Measurements from ENCODE around the gene NUDT13.

The NUDT13 gene

GRCh38 chr10:73110345-73110849 is at the start of gene NUDT13:
TSS of gene NUDT13 (plus strand) at chr10:73110455. CDS start at chr10:73114366, 3,911 bp downstream.
- peak; percentile 62 to 75 for DNase-seq

DNA sequence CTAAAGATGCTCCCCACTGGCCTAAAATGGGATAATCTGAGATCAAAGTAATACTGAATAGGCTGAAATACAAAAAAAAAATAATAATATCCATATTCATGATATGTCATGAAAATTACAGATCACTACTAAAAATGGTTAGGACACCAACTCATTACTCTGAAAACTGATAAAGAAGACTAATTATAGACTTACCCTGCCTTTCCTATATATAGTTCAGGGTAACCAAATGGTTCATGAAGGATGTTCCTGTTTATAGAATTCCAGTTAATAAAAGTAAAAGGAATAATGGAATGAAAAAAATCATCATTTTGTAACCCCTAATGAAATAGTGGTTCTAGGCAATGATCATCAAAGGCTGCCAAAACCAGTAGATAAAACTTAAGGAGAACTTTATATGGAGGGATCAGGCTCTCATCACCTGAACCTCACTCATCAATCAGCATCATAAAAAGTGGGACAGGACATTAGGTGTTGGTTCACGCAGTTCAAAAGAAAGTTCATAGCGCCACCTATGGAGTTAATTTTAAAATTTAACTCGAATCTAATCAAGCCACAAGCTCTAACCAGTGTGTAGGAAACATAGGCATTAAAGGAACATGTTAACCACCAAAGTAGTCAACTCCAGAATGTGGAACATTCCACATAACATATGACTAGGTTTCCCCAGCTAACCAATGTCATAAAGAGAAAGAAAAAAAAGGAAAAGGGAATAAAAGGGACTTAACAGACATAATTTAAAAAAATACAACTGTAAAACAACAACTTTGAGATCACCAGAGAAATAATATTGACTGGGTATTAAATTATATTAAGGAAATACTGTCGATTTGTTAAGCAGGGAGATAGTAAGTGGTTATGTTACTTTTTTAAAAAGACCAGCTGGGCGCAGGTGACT is 49.3 kb upstream of the NUDT13 start:
- DNase-seq: no peak

DNA sequence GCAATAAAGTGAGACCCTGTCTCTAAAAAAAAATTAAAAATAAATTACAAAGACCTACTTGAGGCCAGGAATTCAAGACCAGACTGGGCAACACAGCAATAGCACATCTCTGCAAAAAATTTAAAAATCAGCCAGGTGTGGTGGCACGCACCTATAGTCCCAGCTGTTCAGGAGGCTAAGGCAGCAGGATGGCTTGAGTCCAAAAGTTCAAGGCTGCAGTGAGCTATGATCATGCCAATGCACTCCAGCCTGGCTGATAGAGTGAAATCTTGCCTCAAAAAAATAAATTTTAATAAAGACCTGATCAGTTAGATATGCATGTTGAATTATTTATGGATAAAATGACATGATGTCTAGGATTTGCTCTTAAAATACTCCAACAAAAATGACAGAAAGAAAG is 48.5 kb upstream of the NUDT13 start:
- no peak for DNase-seq

GRCh38 chr10:73065441-73065840 is 44.8 kb upstream of the NUDT13 start:
- DNase-seq: no peak

DNA sequence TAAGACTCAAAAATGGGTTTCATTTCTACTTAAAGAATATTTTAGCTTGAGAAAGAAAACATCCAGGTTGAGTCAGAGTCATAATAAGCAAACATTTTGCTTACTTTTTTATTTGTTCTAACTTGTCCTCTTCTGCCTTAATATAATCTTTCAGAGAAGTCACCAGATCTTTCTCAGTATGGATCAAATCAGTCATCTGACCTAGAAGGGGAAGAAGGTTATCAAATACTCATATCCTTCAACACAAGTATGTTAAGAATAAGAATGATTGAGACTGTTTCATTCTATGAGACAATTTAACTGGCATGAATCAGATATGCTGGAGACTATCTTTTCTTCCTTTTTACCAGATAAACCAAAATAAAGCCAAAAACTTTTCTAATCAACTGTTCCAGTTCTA is 36.6 kb upstream of the NUDT13 start:
- no peak for DNase-seq

DNA sequence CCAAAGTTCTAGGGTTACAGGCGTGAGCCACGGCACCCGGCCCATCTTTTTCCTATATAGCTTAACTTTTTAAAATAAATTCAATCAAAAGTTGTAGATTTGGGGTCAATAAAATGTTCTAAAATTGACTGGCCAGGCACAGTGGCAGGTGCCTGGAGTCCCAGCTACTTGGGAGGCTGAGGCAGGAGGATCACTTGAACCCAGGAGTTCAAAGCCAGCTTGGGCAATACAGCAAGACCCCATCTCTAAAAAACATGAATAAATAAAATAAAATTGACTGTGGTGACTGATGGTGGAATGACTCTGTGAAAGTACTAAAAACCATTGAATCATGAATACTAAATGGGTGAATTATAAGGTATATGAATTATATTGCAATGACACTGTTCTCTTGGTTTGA is 34.4 kb upstream of the NUDT13 start:
- DNase-seq: no peak

DNA sequence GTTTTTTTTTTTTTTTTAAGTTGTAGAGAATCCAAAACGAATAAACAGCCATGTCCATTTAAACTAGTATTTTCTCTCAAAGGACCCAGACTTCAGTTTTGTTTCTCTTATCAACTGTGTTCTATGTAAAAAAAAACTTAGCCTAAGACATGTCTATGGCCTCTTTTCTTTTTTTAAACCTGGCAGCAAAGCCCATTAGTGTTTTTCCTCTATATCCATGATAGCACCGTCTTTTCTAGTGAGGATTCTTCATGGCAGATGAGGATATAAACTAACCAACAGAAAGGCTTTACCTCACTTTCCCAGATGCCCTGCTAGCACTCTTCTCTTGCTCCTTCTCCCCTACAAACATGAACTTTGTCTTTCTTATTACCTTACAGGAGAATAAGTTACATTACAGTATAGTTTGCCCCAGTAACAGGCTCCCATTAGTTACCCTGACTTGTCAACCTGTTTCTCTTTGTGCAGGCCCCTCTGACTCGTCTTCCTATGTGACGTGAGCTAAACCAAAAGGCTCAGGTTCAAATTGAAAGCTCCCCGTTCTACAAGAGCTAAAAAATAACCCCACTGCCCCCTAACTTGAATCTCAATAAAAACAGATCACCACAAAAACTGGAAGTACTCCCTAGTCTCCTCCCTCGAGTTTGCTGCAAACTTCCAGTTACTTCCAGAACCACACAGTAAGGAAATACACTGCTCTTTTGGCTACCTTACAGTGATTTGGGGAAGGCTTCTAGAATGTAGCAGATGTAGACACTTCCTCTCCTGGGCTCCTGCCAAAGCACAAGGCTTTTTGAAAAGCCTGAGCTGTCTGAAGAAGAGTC is 33.7 kb upstream of the NUDT13 start:
- DNase-seq: peak; percentile 38 to 67

GRCh38 chr10:73079779-73080541 is 30.3 kb upstream of the NUDT13 start:
- no peak for DNase-seq

DNA sequence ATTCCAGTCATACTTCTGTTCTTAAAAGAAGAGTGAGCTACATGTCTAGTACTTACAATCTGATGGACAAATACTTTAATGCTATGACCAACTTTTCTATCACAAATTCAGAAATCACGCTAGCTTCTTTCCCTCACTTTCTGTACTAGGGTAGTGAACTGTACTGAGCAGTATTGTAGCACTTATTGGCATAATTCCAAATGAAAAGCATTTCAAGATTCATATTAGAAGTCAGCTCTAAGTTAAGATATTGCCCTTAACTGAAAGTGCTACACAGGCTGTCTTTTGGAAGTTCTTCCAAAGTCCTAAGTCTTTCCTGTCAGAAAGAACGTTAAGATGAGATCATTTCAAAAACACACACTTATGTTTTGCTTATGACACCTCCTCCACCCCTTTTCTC is 27.0 kb upstream of the NUDT13 start:
- DNase-seq: no peak

GRCh38 chr10:73084209-73084608 is 26.0 kb upstream of the NUDT13 start:
- no peak for DNase-seq

DNA sequence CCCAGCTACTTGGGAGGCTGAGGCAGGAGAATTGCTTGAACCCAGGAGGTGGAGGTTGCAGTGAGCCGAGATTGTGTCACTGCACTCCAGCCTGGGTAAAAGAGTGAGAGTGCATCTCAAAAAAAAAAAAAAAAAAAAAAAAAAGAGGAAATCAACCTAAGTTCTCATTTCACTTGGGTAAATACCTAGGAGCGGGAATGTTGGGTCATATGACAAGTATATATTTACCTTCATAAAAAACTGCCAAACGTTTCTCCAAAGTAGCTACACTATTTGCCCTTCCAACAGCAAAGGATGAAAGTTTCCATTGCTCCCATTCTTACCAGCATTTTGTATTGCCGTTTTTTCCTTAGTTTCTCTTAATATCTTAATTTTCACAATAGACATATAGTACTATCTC is 23.4 kb upstream of the NUDT13 start:
- DNase-seq: no peak

DNA sequence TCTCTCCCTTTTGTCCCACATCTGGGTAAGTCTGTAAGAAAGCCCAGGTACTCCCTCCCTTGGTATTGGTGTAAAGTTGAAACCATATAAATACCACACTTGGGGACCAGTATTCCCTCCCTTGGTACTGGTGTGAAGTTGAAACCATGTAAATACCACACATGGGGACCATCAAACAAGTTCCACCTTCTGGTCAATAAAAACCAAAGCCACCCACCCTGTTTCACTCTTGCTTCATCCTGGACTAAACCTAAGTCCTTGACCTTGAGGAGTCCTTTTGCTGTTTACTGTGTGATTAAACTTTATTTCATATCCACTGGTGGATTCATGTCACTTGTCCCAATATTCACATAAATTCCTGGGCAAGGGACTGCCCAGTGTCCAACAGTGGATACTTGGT is 22.0 kb upstream of the NUDT13 start:
- no peak for DNase-seq

GRCh38 chr10:73092830-73093229 is 17.4 kb upstream of the NUDT13 start:
- no peak for DNase-seq

DNA sequence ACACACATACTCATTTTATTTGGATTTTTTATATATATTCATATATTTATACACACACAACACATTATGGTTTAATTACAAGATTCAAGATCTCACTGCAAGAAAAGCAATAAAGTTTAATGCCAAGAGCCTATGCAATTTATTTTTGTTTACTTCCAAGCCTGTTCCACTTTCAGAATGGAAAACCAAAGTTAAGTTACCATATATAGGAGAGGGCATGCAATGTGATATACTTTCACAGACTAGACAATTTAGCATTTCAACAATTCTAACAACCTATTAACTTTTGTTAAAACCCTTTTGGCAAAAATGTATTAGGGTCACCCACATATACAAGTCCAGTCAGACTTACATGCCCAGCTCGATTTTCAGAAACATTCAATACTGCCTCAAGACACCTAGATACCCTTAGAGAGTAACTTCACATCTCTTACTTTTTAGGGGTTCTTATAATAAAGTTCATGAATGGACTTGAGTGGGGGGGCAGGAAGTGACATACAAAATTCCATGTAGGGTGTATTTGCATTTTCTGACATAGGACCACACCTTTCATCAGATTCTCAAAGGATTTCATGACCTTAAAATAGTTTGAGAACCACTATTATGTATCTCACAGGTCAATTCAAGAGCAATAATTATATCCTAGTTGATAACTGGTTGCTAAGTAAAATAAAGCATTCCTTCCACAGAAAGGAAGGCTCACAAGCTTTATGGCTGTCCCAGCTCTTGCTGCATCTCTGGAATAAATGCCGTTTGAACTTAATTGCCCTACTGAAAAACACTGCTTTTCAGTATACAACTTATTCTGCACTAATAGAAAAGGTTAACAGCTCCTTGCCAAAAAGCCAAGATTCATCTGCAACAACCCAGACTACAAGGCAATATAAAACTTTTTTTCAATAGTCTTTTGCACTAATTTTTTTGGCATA is 16.1 kb upstream of the NUDT13 start:
- no peak for DNase-seq

DNA sequence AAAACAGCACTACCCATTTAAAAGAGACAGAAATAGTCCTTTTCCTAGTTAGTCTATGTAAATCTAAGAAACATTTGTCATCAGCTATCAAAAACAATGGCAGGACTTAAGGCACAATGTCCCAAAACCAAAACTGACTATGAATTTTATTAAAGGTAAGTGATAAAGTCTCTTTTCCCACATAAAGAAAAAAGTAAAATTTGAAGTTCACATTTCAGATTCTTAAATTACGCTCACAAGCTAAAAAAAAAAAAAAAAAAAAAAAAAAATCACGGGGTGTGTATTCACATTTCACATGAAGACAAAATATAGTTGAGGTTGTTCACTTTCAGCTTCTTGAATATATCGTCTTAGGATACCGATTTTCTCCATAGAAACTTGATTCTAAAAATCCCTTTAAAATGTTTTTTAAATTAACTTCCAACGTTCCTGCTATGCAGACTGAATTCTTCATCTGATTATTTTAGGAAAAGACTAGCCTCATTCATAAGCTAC is 15.2 kb upstream of the NUDT13 start:
- DNase-seq: no peak

DNA sequence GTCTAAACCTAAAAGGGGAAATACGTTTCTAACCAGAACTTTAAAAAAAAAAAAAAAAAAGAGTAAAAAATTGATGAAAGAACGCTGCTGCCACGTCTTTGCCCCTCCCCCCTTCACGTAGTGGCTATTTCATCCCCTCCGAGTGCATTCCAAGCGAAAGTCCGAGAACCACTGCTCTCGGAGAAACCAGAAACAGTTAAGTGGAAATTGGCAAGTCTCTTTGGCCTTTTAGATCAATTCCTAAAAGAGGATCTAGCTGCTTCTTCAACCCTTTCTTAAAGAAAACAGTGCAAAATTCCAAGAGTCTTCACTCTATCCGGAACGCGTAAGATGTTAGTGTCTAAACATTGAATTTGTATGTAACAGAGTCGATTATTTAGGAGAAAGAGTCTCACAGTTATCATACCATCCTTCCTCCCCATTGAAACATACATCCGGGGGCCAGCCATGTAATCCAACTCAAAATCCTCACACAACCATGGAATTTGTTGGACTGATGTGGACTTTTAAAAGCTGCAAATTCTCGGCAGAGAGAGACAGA is 14.7 kb upstream of the NUDT13 start:
- peak; percentile 32 to 60 for DNase-seq

GRCh38 chr10:73096041-73096448 is 14.2 kb upstream of the NUDT13 start:
- peak in 1 of 2 donors; percentile 42 for DNase-seq

- DNase-seq: peak; percentile 98 to 99
Observed at GRCh38 chr10:73096449-73097304, 13.6 kb upstream of the NUDT13 start, which contains the start of gene P4HA1. TSS of gene P4HA1 (minus strand) at chr10:73096866. CDS start at chr10:73074883, 21,983 bp downstream.

GRCh38 chr10:73097305-73097670 is 13.0 kb upstream of the NUDT13 start:
- DNase-seq: no peak

GRCh38 chr10:73099141-73099540 is 11.1 kb upstream of the NUDT13 start:
- no peak for DNase-seq

Data from hippocampal formation (tissue), 2 donors.